Fibroblast of peridontal ligament (primary cell): ENCODE measurements around the gene TNNT3.

Experiments
- DNase-seq: peaks from one replicate; pipeline ENCODE4 v3.0.0-alpha.2; 2010; ENCODE audit errors: extremely low read depth

Gene TNNT3

DNA sequence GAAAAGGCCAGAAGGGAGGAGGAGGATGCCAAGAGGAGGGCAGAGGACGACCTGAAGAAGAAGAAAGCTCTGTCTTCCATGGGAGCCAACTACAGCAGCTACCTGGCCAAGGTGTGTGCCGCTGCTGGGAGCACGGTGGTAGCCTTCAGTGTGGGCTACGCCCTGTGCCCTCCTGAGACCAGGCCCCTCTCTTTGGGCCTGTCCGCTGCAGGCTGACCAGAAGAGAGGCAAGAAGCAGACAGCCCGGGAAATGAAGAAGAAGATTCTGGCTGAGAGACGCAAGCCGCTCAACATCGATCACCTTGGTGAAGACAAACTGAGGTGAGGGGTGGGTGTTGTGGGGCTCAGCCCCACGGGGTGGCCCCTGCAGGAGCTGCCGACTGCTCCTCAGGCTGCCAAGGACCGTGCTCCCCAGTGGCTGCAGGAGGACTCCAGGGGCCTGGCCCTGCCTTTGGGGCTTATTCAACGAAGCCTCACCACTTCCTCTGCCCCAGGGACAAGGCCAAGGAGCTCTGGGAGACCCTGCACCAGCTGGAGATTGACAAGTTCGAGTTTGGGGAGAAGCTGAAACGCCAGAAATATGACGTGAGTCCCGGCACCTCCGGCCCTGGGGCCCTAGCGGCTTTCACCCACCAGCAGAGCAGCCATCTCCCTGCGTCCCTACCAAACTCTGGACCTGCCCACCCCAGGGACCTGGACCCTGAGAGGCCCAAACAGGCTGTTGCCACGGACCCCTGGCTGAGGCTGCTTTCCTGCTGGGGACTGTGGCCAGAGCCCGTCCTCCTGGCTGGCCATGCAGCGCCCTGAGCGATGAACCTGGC lies 15.0 kb downstream of the TNNT3 start:
- DNase-seq, result no peak

DNA sequence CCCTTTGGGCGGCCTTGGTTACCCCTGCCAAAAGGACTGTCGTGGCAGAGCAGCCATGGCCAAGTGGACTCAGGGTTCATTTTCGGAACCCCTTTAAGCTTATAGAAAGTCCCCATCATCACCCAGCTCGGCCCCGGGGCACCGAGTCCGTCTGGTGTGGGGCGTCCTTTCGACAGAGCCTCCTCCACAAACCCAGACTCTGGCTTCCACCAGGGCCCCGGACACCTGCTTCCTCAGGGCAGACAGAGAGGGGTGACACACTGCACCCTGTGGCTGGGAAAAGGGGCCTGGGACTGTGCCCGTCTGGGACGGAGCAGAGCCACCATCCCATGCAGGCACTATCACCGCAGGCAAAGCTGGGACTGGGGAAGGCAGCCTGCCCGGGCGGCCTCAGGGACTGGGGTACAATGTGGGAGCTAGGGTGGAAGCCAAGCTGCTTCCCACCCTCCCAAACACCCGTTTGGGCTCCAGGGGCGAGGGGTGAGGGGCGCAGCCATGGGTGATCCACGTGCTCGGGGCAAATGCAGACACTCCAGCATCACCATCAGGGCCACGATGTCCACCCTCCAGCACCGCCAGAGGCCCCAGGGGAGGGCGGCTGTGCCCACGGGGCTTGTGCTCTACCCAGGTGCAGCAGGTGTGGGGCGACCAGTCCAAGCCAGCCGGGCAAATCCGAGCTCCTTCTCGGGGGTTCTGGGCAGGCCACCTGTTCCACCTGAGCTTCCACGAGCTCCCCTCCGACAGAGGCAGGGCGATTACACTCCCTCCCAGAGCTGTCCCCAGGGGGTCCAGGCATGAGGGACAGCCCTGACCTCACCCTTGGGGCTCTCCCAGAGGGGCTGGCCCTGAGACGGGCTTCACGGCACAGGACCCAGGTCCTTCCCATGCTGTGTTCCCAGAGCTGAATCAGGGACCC lies 15.9 kb downstream of the TNNT3 start:
- DNase-seq, result no peak

DNA sequence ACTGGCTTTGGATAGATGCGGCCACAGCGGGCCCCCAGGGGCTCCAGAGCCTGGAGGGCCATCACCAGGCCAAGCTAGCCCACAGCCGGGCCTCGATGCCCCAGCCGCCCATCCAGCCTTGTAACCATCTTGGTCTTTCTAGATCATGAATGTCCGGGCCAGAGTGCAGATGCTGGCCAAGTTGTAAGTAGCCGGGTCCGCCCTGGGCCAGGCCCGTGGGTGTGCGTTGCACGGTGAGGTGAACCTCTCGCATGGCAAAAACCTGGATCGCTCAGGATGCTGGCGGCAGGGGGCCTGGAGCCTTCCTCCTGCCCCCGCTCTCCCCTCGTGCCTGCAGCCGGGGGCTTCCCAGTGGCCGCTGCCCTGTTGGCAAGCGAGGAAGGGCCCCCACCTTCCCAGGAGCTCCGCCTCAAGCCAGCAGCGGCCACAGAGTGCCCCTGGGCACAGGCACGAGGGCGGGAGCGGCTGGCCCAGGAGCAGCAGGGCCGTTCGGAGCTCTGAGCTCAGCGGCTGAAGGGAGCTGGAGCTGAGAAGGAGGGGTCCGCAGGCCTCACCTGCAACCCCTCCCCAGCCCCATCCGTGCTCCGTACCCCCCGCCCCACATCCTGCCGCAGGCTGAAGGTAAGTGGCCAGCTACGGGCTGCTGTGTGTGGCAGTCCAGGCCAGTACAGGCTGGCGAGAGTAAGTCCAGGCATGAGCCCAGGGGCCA lies 16.7 kb downstream of the TNNT3 start:
- DNase-seq, result no peak

DNA sequence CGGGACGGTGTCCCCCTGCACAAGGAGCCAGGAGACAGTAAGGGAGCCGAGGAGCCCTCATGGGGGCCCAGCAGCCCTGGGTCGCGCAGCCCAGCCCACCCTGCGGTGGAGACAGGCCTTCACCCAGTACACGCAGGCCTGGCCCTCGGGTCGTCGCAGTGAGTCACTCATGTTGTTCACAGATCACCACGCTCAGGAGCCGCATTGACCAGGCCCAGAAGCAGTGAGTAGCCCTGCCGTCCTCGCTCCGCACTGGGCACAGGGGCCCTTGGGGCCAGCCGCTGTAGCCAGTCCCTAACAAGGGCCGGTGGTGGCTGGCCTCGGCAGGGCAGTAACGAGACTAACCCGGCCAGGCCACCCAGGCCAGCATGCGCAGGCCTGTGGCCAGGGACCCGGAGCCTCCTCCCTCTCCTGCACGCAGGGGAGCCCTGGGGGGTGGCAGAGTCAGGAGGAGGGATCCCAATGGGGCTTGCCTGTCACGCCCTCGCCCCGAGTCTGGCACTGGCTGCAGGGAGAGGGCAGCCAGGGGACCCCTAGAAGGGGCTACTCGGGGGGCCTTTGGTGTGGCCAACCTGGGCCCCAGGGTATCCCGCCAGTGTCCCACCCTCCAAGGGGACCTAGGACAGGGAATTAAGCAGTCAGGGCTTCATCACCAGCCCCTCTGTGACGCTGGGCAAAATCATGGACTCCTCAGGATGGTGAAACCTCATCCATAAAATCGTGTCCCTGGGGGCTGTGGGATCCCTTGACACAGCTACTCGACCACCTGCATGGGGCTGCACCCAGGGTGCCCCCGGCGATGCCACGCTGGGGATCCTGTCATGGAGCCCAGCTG lies 17.5 kb downstream of the TNNT3 start:
- DNase-seq, result no peak

DNA sequence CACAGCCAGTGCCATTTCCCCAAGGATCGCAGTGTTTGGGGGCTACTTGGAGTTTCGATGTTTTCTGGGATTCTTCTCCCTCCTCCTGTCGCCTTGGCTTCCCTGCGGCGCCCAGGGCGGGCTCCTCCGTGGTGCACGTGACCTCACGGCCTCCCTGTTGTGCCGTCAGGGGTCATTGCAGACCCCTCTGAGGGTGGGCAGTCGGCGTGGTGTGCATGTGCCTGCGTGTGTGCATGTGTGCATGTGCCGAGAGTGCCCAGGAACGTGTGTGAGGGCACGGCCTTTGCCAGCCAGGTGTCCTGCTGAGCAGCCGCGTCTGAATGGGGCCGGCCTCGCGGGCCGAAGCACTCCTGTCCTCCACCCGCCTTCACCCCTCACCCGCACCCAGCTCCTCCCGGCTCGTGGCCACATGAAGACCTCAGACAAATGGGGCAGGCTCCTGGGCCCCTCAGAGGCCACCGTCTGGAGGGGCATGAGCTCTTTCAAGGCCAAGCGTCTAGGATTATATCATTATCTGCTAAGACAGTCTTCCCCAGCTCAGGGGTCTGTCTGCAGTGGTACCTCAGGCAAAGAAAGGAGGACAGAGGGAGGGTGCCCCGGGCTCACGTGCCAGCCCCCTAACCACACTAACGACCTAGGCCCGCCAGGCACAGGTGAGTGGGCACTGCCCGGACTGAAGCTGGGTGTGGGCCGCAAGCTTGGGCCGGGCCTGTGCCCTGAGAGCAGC lies 18.3 kb downstream of the TNNT3 start:
- DNase-seq, result no peak

- no peak for DNase-seq
These were observed 19.0 kb downstream of the TNNT3 start for GRCh38 chr11:1938343-1939005.

DNA sequence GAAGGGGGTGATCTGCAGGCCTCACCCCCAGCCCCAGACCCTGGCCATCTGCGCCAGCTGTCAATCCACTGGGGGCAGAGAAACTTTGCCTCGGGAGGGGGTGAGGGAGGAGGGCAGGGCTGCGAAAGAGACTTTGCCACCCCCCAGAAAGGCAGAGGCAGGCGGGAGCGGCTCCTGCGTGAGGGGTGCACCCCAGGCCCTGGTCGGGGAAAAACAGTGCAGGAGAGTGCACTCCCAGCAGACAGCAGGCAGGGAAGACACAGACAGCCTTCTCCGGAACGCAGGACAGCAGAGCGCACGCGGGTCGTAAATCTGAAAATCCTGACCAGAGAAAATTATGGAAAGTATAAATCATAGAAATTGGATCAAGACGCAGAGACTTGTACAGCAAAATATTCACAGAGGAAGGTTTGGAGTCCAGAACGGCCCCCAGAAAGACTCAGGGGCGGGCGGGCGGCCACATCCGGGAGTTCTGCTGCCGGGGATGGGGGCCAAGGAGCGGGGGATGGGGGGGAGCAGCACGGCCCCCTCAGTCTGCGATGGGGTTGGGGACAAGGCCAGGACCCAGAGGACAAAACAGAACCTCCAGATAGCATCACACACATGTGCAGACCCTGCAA lies 19.6 kb downstream of the TNNT3 start:
- no peak for DNase-seq

- DNase-seq, result peak; percentile 20
These were observed 20.3 kb downstream of the TNNT3 start for GRCh38 chr11:1939788-1940187.

- no peak for DNase-seq
These were observed 23.2 kb downstream of the TNNT3 start for GRCh38 chr11:1942558-1943260.

DNA sequence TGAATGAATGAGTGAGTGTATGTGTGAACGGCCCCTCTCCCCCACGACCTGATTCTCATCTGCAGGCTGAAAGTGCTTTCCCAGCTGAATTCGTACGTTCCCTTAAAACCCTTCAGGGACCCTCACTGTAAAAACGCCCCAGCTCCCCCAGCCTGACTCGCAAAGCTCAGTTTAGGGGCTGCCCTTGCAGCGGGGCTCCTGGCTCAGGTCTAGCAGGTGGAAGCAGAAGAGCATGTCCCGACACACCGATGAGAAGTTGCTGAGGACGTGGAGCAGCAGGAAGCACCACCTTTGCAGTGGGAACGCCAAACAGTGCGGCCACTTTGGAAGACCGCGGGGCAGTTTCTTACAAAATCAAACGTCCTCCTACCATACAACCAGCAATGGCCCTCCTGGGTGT lies 24.1 kb downstream of the TNNT3 start:
- no peak for DNase-seq

DNA sequence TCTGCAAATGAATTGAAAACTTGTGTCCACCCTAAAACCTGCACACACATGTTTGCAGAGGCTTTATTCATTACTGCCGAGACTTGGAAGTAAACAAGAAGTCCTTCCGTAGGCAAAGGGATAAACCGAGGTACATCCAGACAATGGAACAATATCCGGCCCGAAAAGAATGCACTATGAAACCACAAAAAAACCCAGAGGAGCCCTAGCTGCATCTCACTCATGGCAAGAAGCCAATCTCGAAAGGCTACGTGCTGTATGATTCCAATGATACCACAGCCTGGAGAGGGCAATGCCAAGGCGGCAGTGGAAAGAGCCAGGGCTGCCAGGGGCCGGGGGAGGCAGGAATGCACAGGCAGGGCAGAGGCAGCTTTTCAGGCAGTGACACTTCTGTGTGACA lies 24.5 kb downstream of the TNNT3 start:
- DNase-seq, result peak; percentile 59

DNA sequence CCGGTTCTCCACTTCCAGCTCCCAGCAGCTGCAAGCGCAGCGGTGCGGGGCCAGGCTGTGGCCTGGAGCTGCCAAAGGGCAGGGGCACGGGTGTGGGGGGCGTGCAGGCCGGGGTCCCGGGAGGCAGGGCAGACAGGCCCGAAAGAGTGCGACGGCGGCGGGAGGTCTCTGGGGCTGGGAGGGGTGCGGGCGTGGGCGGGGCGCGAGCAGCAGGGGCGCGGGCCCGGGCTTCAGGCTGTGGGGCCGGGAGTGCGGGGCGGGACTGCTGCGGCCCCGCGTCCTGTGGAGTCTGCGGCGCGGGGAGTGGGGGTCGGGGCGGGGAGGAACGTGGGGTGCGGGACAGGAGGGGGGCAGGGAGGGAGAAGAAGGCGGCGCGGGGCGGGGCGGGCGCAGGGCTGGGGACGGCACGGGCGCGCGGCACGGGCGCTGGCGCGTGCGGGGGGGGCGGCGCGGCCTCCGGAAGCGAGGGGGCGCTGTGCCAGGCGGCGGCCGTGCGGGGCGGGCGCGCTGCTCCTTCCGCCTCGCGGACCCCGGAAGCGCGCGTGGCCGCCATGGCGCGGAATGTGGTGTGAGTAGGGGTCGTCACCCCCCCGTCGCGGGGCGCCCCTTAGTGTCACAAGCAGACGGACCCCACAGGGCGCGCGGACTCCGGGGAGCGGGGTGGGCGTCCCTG lies 27.4 kb downstream of the TNNT3 start, which contains the start of gene MRPL23:
TSS of gene MRPL23 (plus strand) at position 521 of the 673 bp plus-strand sequence. CDS start at position 552, 31 bp downstream.
- no peak for DNase-seq

DNA sequence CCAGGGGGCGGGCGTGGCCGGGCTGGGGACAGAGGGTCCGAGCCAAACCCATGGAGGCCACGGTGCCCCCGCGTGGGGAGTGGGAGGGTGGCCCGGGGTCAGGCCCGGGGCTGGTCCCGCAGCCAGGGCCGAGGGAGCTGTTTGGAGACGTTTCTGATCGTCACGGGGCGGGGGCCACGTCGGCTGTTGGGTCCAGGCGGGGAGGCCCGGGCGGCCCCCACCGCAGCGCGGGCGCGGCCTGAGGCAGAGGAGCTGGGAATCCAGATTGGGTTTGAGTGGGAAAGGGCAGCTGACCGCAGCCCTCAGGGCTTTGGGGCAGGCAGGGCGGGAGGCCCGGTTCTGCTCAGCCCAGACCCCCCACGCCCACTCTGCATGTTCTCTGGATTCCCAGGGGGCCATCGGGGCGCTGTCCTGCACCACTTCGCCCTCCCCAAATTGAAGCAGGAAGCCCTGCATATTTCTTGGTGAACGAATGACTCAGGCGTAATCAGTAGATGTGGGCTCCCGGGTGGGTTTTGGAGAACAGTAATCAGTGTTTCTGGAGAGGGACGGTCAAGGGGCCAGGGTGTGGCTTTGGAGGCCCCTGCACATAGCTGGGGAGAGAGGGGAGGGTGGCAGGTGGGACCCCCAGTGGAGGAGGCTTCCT lies 28.2 kb downstream of the TNNT3 start:
- no peak for DNase-seq

GRCh38 chr11:1948389-1948788 lies 28.9 kb downstream of the TNNT3 start:
- no peak for DNase-seq

GRCh38 chr11:1949302-1949701 lies 29.8 kb downstream of the TNNT3 start:
- no peak for DNase-seq

- DNase-seq, result no peak
These were observed 30.4 kb downstream of the TNNT3 start for GRCh38 chr11:1949922-1950321.

DNA sequence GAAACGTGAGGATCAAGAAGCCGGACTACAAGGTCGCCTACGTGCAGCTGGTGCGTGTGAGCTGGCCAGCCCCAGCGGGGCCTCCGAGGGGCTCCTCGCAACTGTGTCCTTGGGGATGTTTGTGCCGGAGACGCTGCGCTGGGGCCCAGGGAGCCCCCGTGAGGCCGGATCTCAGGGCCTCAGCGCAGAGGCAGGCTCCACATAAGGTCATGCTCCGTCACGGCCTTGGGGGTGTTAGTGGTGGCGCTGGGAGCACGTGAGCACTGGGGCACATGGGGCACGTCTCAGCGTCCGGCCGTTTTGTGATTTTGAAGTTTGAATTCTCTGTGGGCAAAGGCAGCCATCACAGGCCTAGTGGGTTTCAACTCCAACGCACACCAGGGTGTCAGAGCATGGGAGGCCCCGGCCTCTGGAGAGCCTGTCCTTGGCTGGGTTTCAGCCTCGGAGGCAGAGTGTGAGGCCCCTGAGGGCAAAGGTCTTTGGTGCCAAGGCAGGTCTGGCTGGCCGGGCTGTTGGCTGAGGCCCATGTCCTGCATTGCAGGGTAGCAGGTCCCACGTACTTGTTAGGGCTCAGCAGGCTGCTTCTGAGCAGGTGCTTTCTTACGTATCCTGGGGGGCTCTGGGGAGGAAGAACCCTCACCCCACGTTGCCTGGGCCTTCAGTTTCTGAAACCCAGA lies 33.4 kb downstream of the TNNT3 start:
- DNase-seq, result no peak
